K562 (cell line): ENCODE measurements around the gene SMAGP. TPM values are rescaled to one million over a fixed set of nuclear protein-coding genes. Genes with fewer than 3 reads are reported as not detected.

ENCODE experiments used
- ARHGAP35 ChIP-seq: fragments of 450-650 bp; IDR thresholded peaks from 2 replicates; pipeline ENCODE4 v1.6.1; 2018; ENCODE audit not compliant: partially characterized antibody
- CBX5 ChIP-seq: IDR thresholded peaks from 2 replicates; pipeline ENCODE4 v1.6.1; 2014; ENCODE audit warnings: low read depth, borderline replicate concordance
- CHD4 ChIP-seq: fragments of 200-600 bp; sonication (generic); IDR thresholded peaks from 3 replicates; pipeline ENCODE4 v1.6.1; 2012; ENCODE audit warnings: low read depth, mild to moderate bottlenecking, mixed read lengths, low read length, inconsistent platforms; ENCODE audit not compliant: insufficient read depth, insufficient replicate concordance, poor library complexity, severe bottlenecking
- CSDE1 ChIP-seq, 2 experiments: fragments of 450-650 bp; IDR thresholded peaks; 2 replicates each; pipeline ENCODE4 v1.6.1; 2016; ENCODE audit warnings: mild to moderate bottlenecking in 1 of 2
- DPF2 ChIP-seq: fragments of 450-650 bp; IDR thresholded peaks from 2 replicates; pipeline ENCODE4 v1.6.1; 2016
- FOXA3 ChIP-seq, 2 experiments: fragments of 450-650 bp in 1 of 2; sonication (generic) in 1 of 2; formaldehyde crosslinking; IDR thresholded peaks in 1 of 2; conservative IDR thresholded peaks in 1 of 2; 2 replicates each; pipeline versions ENCODE4 v1.4.0 to v1.8.0; 2020 to 2022; ENCODE audit warnings: mild to moderate bottlenecking in 2 of 2, missing genetic modification reagents in 1 of 2
- GTF2A2 ChIP-seq: IDR thresholded peaks from 2 replicates; pipeline ENCODE4 v1.6.1; 2016; ENCODE audit warnings: mild to moderate bottlenecking, missing genetic modification characterization, missing compliant biosample characterization
- MECOM ChIP-seq: fragments of 250-450 bp; sonication (Bioruptor Pico); IDR thresholded peaks from 2 replicates; pipeline ENCODE4 v1.8.0; 2022; ENCODE audit warnings: inconsistent platforms
- NFRKB ChIP-seq: fragments of 450-650 bp; IDR thresholded peaks from 2 replicates; pipeline ENCODE4 v1.6.1; 2016; ENCODE audit warnings: low read depth
- RUNX1 ChIP-seq: sonication (generic); IDR thresholded peaks from 2 replicates; pipeline ENCODE4 v1.6.1; 2016; ENCODE audit warnings: antibody characterized with exemption, low read depth
- SIN3A ChIP-seq, 2 experiments: fragments of 150-350 bp in 1 of 2; IDR thresholded peaks; 2 replicates each; pipeline ENCODE4 v1.6.1; 2011 to 2016; ENCODE audit warnings: borderline replicate concordance in 2 of 2, low read depth in 2 of 2, low read length in 2 of 2, mild to moderate bottlenecking in 2 of 2, moderate library complexity in 2 of 2; ENCODE audit not compliant: control insufficient read depth in 1 of 2
- SIN3B ChIP-seq: fragments of 450-650 bp; IDR thresholded peaks from 2 replicates; pipeline ENCODE4 v1.6.1; 2017; ENCODE audit warnings: low read depth, mild to moderate bottlenecking, moderate library complexity
- SP1 ChIP-seq: sonication (generic); formaldehyde crosslinking; IDR thresholded peaks from 2 replicates; pipeline ENCODE4 v1.8.1; 2022; ENCODE audit warnings: mild to moderate bottlenecking, missing genetic modification reagents
- ZKSCAN3 ChIP-seq: fragments of 250-450 bp; sonication (Bioruptor Pico); IDR thresholded peaks from 2 replicates; pipeline ENCODE4 v1.4.0; 2020
- ZNF274 ChIP-seq: IDR thresholded peaks from 2 replicates; pipeline ENCODE4 v1.6.1; 2011; ENCODE audit warnings: low read depth, mild to moderate bottlenecking, low read length, moderate library complexity, borderline replicate concordance
- ZNF311 ChIP-seq: fragments of 250-450 bp; sonication (Bioruptor Pico); IDR thresholded peaks from 2 replicates; pipeline ENCODE4 v1.4.0; 2020; ENCODE audit warnings: mild to moderate bottlenecking, moderate library complexity
- ZNF695 ChIP-seq: fragments of 450-650 bp; formaldehyde crosslinking; IDR thresholded peaks from 2 replicates; pipeline ENCODE4 v1.4.0; 2020; ENCODE audit warnings: mild to moderate bottlenecking, moderate library complexity
- ZNF79 ChIP-seq: fragments of 250-450 bp; sonication (Bioruptor Pico); IDR thresholded peaks from 2 replicates; pipeline ENCODE4 v1.4.0; 2020; ENCODE audit warnings: low read depth, mild to moderate bottlenecking, moderate library complexity
- polyA plus RNA-seq, 8 experiments: library from polyadenylated mRNA; depleted of rRNA in 4 of 8; stranded (reverse) in 5 of 8; unstranded in 3 of 8; fragments of >200 nt; fragmentation: Nextera tagmentation in 2 of 8; fragmentation: Illumina TruSeq in 1 of 8; extraction: Ambion mirVana in 2 of 8; extraction: Trizol in 1 of 8; gene quantifications; 2 replicates each; pipeline versions ENCODE4 v1.2.1 to v1.2.3, GENCODE V29; 2011 to 2014; ENCODE audit warnings: inconsistent platforms in 1 of 8, missing spikeins in 1 of 8
- total RNA-seq, 7 experiments: library from RNA; depleted of rRNA in 6 of 7; stranded (reverse); fragments of >200 nt in 6 of 7; fragmentation: Illumina TruSeq in 2 of 7; extraction: Trizol in 2 of 7; gene quantifications; 2 replicates each; pipeline versions ENCODE4 v1.2.1 to v1.2.3, GENCODE V29; 2011 to 2021; ENCODE audit warnings: low replicate concordance in 1 of 7
- TF ChIP-seq, protein P1 (sequence below): fragments of 450-650 bp; formaldehyde crosslinking; IDR thresholded peaks from 2 replicates; pipeline ENCODE4 v1.4.0; 2022; ENCODE audit warnings: missing genetic modification characterization
- TF ChIP-seq, protein P2 (sequence below): IDR thresholded peaks from 2 replicates; pipeline ENCODE4 v1.6.1; 2014; ENCODE audit warnings: antibody characterized with exemption
- TF ChIP-seq, protein P3 (sequence below): fragments of 450-650 bp; formaldehyde crosslinking; IDR thresholded peaks from 2 replicates; pipeline ENCODE4 v1.4.0; 2020; ENCODE audit warnings: mild to moderate bottlenecking, moderate library complexity
- TF ChIP-seq, protein P4 (sequence below): sonication (generic); formaldehyde crosslinking; IDR thresholded peaks from 2 replicates; pipeline ENCODE4 v1.8.0; 2023; ENCODE audit warnings: mild to moderate bottlenecking, missing genetic modification reagents

The SMAGP gene
- total and polyA plus RNA-seq, 9 of the 15 experiments (the other 6 are each of a cell fraction or from before 2014, with no cell fraction given): 23.1 to 62.3 (median 29.9) TPM

DNA sequence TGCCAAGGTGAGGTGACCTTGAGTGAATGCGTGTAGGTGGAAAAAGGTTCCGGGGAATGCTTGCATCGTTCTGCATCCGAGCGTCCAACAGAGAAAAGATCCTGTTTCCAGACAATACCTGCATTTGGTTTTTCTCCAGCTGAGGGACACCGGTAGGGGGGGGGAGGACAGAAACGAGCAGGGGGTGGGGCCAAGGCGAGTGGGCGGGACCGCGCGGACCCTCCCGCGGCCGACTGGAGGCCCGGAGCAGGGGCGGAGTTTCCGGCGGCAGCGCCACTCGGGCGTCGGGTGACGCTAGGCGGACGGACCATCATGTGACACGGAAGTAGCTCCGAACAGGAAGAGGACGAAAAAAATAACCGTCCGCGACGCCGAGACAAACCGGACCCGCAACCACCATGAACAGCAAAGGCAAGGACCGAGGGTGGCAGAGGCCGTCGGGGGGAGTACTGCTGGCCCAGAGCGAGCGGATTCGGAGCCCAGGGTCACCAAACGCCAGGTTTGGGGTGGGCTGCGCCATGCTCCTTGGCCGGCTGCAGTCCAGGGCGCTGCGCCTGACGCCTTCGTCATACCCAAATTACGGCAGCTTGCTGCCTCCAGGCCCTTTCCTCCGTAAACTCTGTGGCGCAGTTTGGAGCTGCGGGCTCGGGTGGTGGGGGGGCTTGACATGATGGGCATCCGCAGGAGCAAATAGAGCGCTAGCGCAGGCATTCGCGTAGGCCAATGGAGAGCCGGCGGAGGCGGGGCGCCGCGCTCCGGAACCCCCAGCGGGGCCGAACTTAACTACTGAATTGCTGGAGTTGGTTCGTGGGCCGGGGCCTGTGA lies 31.5 kb downstream of the SMAGP start, which contains the start of gene DAZAP2 (continued):
- no peak for TF ChIP-seq ZNF274
- TF ChIP-seq DPF2: peak; percentile 30
- TF ChIP-seq FOXA3 (CRISPR knock-in tag; conservative IDR thresholded peaks at IDR 0.05 in 1 of 2, IDR thresholded peaks at IDR 0.05 in 1 of 2): 0 out of 4 replicates have a peak, but pooled peaks of 1 of the 2 experiments have one; percentile 47
- TF ChIP-seq CBX5: no peak
- TF ChIP-seq, protein P1, sequence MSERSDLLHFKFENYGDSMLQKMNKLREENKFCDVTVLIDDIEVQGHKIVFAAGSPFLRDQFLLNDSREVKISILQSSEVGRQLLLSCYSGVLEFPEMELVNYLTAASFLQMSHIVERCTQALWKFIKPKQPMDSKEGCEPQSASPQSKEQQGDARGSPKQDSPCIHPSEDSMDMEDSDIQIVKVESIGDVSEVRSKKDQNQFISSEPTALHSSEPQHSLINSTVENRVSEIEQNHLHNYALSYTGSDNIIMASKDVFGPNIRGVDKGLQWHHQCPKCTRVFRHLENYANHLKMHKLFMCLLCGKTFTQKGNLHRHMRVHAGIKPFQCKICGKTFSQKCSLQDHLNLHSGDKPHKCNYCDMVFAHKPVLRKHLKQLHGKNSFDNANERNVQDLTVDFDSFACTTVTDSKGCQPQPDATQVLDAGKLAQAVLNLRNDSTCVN (CRISPR knock-in tag): no peak
- no peak for TF ChIP-seq ZNF311 (CRISPR knock-in tag)
- TF ChIP-seq, protein P2, sequence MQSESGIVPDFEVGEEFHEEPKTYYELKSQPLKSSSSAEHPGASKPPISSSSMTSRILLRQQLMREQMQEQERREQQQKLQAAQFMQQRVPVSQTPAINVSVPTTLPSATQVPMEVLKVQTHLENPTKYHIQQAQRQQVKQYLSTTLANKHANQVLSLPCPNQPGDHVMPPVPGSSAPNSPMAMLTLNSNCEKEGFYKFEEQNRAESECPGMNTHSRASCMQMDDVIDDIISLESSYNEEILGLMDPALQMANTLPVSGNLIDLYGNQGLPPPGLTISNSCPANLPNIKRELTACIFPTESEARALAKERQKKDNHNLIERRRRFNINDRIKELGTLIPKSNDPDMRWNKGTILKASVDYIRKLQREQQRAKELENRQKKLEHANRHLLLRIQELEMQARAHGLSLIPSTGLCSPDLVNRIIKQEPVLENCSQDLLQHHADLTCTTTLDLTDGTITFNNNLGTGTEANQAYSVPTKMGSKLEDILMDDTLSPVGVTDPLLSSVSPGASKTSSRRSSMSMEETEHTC: peak; percentile 84
- TF ChIP-seq ZKSCAN3 (CRISPR knock-in tag): no peak
- TF ChIP-seq, protein P3, sequence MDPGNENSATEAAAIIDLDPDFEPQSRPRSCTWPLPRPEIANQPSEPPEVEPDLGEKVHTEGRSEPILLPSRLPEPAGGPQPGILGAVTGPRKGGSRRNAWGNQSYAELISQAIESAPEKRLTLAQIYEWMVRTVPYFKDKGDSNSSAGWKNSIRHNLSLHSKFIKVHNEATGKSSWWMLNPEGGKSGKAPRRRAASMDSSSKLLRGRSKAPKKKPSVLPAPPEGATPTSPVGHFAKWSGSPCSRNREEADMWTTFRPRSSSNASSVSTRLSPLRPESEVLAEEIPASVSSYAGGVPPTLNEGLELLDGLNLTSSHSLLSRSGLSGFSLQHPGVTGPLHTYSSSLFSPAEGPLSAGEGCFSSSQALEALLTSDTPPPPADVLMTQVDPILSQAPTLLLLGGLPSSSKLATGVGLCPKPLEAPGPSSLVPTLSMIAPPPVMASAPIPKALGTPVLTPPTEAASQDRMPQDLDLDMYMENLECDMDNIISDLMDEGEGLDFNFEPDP (CRISPR knock-in tag): no peak
- no peak for TF ChIP-seq GTF2A2 (tag)
- TF ChIP-seq NFRKB: peak; percentile 94
- peak; percentile 46 to 82; a peak in 2 of 4 replicates for TF ChIP-seq SIN3A (IDR thresholded peaks at IDR 0.05; ENCODE audit: borderline replicate concordance in 2 of 2, control insufficient read depth in 1 of 2, low read depth in 2 of 2, low read length in 2 of 2)
- no peak for TF ChIP-seq ZNF79 (CRISPR knock-in tag)
- no peak for TF ChIP-seq CHD4
- no peak for TF ChIP-seq CSDE1 (IDR thresholded peaks at IDR 0.05)
- TF ChIP-seq RUNX1: no peak
- peak; percentile 82 for TF ChIP-seq SP1 (CRISPR knock-in tag)
- no peak for TF ChIP-seq MECOM (CRISPR knock-in tag)
- TF ChIP-seq, protein P4, sequence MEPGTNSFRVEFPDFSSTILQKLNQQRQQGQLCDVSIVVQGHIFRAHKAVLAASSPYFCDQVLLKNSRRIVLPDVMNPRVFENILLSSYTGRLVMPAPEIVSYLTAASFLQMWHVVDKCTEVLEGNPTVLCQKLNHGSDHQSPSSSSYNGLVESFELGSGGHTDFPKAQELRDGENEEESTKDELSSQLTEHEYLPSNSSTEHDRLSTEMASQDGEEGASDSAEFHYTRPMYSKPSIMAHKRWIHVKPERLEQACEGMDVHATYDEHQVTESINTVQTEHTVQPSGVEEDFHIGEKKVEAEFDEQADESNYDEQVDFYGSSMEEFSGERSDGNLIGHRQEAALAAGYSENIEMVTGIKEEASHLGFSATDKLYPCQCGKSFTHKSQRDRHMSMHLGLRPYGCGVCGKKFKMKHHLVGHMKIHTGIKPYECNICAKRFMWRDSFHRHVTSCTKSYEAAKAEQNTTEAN (CRISPR knock-in tag): no peak; the same call in 1 of the 2 replicates
- TF ChIP-seq ZNF695 (CRISPR knock-in tag): no peak
- peak; percentile 60; the same call in 1 of the 2 replicates for TF ChIP-seq SIN3B
- no peak for TF ChIP-seq ARHGAP35
